Fibroblast of skin of back (primary cell): ENCODE measurements around the gene PLD5.
"Not testable (repeated sequence)": the region's sequence is repeated elsewhere in the genome, so short reads cannot be mapped to it uniquely, and the experiment has no call there.

Experiments
- DNase-seq: peaks from one replicate; pipeline ENCODE4 v3.0.0-alpha.2; 2013

The PLD5 gene

DNA sequence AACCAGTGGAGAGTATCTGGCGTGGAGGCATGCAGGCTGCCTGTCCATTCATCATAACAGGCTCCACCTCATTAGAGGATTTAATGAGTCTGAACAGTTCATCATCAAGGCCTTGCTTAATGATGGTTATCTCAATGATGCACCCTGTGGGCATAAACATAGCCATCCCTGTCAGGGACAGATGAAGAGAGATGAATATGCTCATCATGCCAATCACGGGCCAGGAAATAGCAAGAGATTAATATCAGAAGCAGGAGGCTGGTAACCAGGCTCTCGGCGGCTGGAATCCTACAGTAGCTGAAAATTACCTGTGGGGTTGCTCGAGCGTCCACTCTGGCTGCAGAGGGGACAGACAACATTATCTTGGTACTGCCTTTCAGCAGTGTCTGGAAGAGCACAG, 247.7 kb downstream of the PLD5 start:
- DNase-seq, result not testable (repeated sequence)

- not testable (repeated sequence) for DNase-seq
Measured at GRCh38 chr1:242267004-242267403, 257.5 kb downstream of the PLD5 start.

GRCh38 chr1:242264419-242264818, 260.1 kb downstream of the PLD5 start:
- DNase-seq, result not testable (repeated sequence)

DNA sequence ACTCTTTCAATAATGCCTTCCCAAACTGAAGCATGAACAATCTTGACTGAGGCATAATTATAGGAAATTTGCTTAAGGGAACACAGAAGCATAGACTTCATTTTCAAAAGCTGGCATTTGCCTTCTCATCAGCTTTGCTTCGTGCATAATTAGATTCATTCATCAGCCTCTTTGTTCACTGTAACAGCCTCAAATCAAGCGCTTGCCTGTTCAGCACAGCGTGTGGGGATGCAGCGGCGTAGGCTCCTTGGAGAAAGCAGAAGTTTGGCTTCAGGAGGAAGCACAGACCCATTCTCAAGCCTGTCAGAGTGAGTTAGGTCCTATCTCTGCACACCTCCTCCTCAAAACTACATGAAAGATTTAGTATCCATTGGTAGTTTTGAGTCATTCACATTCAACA, 279.2 kb downstream of the PLD5 start:
- no peak for DNase-seq

GRCh38 chr1:242243472-242243871, 281.0 kb downstream of the PLD5 start:
- no peak for DNase-seq

DNA sequence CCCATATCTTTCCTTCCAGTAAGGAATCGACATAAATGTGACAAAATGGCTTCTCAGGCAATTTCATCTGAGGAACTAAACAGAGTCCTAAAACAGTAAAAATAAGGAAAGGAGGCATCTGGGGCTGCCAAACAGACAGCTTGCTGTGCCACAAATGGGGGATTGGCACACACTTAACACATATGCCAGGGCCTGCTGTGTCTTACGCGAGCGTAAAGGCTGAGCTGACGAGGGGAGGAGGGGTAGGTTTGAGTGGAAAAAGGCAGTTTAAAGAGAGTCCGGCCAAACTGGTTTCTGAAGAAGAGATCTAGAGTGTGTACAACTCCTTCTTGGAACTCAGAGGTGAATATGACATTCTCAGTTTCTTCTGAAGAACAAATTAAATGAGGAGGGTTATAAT, 281.5 kb downstream of the PLD5 start:
- no peak for DNase-seq

GRCh38 chr1:242241936-242242335, 282.6 kb downstream of the PLD5 start:
- no peak for DNase-seq

DNA sequence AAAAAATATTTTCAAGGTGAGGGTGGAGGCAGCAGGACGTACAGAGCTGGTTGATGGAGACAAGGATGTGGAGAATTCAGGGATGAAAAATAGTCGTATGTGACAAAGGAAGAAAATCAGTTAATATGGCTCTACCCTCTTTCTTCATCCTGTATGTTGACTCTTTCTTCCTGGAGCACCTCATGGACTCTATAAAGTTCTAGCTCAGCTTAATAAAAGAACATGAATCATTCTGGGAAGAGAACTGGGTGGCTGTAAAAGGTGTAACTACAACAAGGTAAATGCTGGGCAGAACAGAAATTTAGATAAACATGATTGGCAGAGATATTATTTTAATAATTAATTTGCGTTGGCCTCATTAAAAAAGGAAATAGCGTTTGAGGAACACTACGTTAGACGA, 283.8 kb downstream of the PLD5 start:
- DNase-seq, result no peak

- no peak for DNase-seq
Measured at GRCh38 chr1:242240077-242240476, 284.4 kb downstream of the PLD5 start.

DNA sequence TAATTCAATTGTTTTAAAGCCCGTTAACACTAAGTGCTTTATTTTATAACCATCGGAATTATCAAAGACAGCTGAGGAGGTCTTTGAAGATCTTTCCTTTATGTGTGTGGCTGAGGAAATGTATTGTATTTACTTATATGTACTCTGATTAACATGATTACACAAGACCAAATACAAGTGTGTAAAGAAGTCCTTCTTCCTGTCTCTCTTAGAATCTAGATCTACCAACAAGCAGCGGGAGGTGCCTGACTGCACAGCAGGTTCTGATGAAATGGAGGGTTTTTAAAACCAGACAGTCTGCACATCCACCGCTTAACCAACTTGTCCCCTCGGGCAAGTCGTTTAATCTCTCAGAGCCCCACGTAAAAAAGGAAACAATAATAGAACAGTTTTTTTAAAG, 285.1 kb downstream of the PLD5 start:
- no peak for DNase-seq

- no peak for DNase-seq
Measured at GRCh38 chr1:242237051-242237450, 287.4 kb downstream of the PLD5 start.

DNA sequence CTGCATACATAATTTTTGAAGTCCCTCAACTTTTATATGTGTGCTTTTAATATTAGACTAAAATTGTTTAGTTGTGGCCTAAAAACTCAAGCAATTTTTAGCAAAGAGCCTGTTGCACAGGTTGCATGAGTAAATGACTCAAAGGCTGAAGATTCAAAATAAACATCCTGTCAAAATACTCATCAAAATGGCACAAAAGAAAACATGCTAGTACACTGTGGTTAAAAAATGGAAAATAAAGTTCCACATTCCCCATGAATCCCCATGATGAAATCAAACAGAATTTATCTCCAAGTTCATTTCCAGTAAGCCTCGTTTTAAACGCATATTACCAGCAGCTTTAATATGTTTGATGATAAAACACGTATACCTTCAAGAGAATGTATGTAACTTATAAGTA, 295.5 kb downstream of the PLD5 start:
- no peak for DNase-seq

DNA sequence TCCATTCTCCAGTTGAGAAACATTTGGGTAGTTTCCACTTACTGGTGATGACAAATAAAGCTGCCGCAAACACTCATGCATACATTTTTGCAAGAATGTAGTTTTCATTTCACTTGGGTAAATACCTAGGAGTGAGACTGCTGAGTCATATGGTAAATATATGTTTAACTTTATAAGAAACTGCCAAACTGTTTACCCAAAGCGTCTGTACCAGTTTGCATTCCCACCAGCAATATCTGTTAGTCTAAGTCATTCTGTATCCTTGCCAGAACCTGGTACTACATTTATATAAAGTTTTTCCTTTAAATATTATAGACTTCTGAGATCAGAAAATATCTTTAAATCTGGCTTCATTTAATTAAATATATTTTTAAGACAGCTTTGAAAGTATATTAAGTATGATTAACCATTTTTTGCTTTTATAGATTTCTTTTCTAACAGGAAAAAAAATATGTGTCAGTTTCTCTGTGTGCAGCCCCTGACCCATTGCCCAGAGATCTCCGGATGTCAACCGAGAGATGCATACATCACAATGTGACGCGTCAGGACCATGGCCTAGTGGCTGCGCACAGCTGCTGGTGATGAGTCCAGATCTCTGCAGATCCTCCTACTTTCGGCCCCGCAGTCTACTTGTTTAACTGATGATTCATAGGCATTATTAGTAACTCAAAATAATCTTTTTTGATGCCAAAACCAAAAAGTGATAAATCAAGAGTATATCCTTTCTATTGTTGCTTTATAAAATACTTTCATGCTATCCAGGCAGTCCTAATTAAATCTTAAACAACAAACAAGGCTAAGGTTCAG, 298.5 kb downstream of the PLD5 start:
- peak; percentile 45 for DNase-seq

- peak; percentile 12 for DNase-seq
Measured at GRCh38 chr1:242224878-242225766, 299.4 kb downstream of the PLD5 start.

GRCh38 chr1:242224461-242224860, 300.0 kb downstream of the PLD5 start:
- DNase-seq, result no peak

- DNase-seq, result no peak
Measured at GRCh38 chr1:242219905-242220304, 304.6 kb downstream of the PLD5 start.

- no peak for DNase-seq
Measured at GRCh38 chr1:242219298-242219901, 305.1 kb downstream of the PLD5 start.

GRCh38 chr1:242216368-242216767, 308.1 kb downstream of the PLD5 start:
- DNase-seq, result no peak

- not testable (repeated sequence) for DNase-seq
Measured at GRCh38 chr1:242214455-242214854, 310.0 kb downstream of the PLD5 start.

GRCh38 chr1:242212961-242213360, 311.5 kb downstream of the PLD5 start:
- not testable (repeated sequence) for DNase-seq

- no peak for DNase-seq
Measured at GRCh38 chr1:242212401-242212800, 312.1 kb downstream of the PLD5 start.

GRCh38 chr1:242211254-242212022, 313.1 kb downstream of the PLD5 start:
- DNase-seq, result no peak
